Upper lobe of left lung (tissue), 6 donors: ENCODE results near the gene CHADL. TPM values are rescaled to one million over a fixed set of nuclear protein-coding genes. Genes with fewer than 3 reads are reported as not detected.

ENCODE experiments used
- ATAC-seq, 2 donors: fragments of 200-7000 bp; cut with Tn5 transposase; one replicate each; pipeline ENCODE4 v1.9.1; 2022; ENCODE audit warnings: mild to moderate bottlenecking in 2 of 2, moderate library complexity in 2 of 2; ENCODE audit not compliant: low FRiP score in 2 of 2
- DNase-seq, 2 donors: peaks; one replicate each; pipeline ENCODE4 v3.0.0-alpha.2; 2019 to 2020
- H3K27ac ChIP-seq, 4 donors: fragments of 200-600 bp; sonication (generic); one replicate each; pipeline ENCODE4 v1.5.1; 2016 to 2019
- H3K27me3 ChIP-seq, 4 donors: fragments of 200-600 bp; sonication (generic); one replicate each; pipeline ENCODE4 v1.5.1; 2017 to 2019
- H3K36me3 ChIP-seq, 4 donors: fragments of 200-600 bp; sonication (generic); one replicate each; pipeline ENCODE4 v1.5.1; 2016 to 2019
- H3K4me1 ChIP-seq, 4 donors: fragments of 200-600 bp; sonication (generic); one replicate each; pipeline ENCODE4 v1.5.1; 2018 to 2019
- H3K4me3 ChIP-seq, 4 donors: fragments of 200-600 bp; sonication (generic); one replicate each; pipeline ENCODE4 v1.5.1; 2017 to 2019; ENCODE audit warnings: mild to moderate bottlenecking in 2 of 4, moderate library complexity in 1 of 4
- H3K9me3 ChIP-seq, 4 donors: fragments of 200-600 bp; sonication (generic); one replicate each; pipeline ENCODE4 v1.5.1; 2018 to 2019
- EP300 ChIP-seq, 4 donors: sonication (generic); formaldehyde crosslinking; IDR thresholded peaks; one replicate each; pipeline ENCODE4 v1.5.1; 2017; ENCODE audit warnings: antibody characterized with exemption in 4 of 4, control low read depth in 2 of 4
- POLR2A ChIP-seq, 4 donors: fragments of 450-650 bp; IDR thresholded peaks; one replicate each; pipeline ENCODE4 v1.5.1; 2016 to 2017; ENCODE audit warnings: antibody characterized with exemption in 4 of 4, mild to moderate bottlenecking in 2 of 4
- POLR2AphosphoS5 ChIP-seq, 2 donors: sonication (generic); formaldehyde crosslinking; IDR thresholded peaks; one replicate each; pipeline ENCODE4 v1.5.1; 2017; ENCODE audit warnings: antibody characterized with exemption in 2 of 2
- WGBS, 2 donors: methylation state at CpG; one replicate each; pipeline ENCODE4 v1.1.5; 2017 to 2018; 5-methylcytosine and 5-hydroxymethylcytosine counted together
- total RNA-seq, 6 donors: library from RNA; depleted of rRNA in 4 of 6; stranded (reverse); fragments of >200 nt in 4 of 6; gene quantifications; one replicate each; pipeline versions ENCODE4 v1.1.0 to v1.2.1, GENCODE V29; 2016 to 2021
- TF ChIP-seq, protein P1 (sequence below), 6 experiments: fragments of 450-650 bp in 4 of 6; fragments of 200-600 bp in 2 of 6; sonication (generic) in 2 of 6; IDR thresholded peaks; one replicate each; pipeline ENCODE4 v1.5.1; 2016 to 2019; ENCODE audit warnings: antibody characterized with exemption in 6 of 6
- donor health status: DM: no; HTN: no; CAD: no; lungs with moderate emphysema.
- donor health status: DM: no; HTN: yes; CAD: no; lungs with severe emphysema.

The CHADL gene
- total RNA-seq, 6 donors from 2014 or later, result 2.0 to 12.6 (median 4.4) TPM

DNA sequence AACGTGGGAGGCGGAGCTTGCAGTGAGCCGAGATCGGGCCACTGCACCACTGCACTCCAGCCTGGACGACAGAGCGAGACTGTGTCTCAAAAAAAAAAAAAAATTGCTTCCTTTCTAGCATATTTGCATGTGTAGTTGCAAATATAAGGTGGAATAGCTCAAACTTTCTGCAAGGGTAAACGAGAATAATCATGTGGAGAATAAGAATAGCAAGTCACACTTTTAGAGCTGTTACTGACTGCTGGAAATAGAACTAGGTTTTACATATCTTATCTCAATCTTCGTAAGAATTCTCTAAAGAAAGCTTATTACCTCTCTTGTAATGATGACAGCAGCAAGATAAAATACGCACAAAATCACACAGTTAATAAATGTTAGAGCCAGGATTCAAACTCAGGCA, 34.0 kb downstream of the CHADL start:
- Histone ChIP-seq H3K4me1 (peaks cover 8 to 20% (median 12%) of the 10 kb centered on the region in 4 donors), H3K27ac (no peak overlapping the region), H3K9me3 (no peaks in the 10 kb centered on the region), H3K36me3 (peaks cover 0 to 31% (median 16%) of the 10 kb centered on the region in 4 donors), H3K27me3 (no peaks in the 10 kb centered on the region), H3K4me3 (no peak overlapping the region)
- TF ChIP-seq POLR2AphosphoS5 (IDR thresholded peaks at IDR 0.05), result no peak
- no peak for TF ChIP-seq EP300 (IDR thresholded peaks at IDR 0.05)
- TF ChIP-seq POLR2A (IDR thresholded peaks at IDR 0.05), result no peak
- TF ChIP-seq, protein P1, sequence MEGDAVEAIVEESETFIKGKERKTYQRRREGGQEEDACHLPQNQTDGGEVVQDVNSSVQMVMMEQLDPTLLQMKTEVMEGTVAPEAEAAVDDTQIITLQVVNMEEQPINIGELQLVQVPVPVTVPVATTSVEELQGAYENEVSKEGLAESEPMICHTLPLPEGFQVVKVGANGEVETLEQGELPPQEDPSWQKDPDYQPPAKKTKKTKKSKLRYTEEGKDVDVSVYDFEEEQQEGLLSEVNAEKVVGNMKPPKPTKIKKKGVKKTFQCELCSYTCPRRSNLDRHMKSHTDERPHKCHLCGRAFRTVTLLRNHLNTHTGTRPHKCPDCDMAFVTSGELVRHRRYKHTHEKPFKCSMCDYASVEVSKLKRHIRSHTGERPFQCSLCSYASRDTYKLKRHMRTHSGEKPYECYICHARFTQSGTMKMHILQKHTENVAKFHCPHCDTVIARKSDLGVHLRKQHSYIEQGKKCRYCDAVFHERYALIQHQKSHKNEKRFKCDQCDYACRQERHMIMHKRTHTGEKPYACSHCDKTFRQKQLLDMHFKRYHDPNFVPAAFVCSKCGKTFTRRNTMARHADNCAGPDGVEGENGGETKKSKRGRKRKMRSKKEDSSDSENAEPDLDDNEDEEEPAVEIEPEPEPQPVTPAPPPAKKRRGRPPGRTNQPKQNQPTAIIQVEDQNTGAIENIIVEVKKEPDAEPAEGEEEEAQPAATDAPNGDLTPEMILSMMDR (IDR thresholded peaks at IDR 0.05), result no peak
- ATAC-seq, result no peak
- WGBS, 2 donors, result 94 to 95% methylated on average over 9 of the region's 9 CpGs
- no peak for DNase-seq

DNA sequence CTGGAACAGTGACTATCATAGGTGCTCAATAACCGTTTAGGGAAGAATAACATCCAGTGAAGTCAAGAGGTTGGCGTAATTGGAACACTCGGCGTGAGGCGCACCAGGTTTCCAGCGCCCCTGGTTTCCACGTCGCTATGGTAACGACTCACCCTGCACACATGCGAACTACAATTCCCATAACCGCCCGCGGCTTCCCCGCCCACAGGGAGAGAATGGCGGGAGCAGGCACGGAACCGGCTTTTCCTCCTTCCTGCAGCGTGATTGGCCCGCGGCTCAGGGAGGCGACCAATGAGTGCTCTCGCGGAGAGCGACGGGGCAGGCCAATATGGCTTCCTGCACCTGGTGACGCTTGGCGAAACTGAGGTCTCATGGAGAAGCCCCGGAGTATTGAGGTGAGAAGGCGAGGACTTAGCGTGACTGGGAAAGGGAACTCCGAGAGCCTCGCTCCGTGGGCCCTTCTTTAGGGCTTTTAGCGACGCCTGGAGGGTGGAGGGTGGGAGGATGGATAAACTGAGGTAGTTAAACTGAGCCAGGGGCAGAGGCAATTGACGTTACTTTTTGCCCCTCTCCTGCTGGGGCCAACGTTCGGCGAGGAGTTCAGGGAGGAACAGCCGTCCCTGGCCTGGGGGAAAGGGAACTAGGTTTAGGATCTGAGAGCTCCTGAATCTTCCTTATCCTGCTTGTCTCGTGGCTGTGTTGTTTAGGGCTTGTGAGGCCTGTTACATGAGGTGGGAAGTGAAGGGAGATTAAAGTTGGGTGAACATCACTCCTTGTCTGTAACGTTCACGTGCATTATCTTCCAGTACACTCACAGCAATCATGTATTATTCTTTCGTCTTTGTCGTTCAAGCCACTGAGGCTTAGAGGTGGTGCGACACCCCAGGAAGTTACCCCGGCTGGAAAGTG, 35.5 kb downstream of the CHADL start, which contains the start of gene L3MBTL2:
L3MBTL2 (plus strand) TSS at position 321 of the 909 bp plus-strand sequence; CDS start at position 372, 51 bp downstream.
- peak within 1 kb of the TSS; percentile 62 to 78 (median 72) for H3K4me3 ChIP-seq
- no peaks in the 10 kb centered on the region for H3K9me3 ChIP-seq
- DNase-seq (peak; percentile 96 to 99), ATAC-seq (peak; percentile 98 to 100)
- no peaks in the 10 kb centered on the region for H3K27me3 ChIP-seq
- peaks cover 0 to 21% (median 6%) of the 10 kb centered on the region in 4 donors for H3K36me3 ChIP-seq
- TF ChIP-seq, protein P1 (IDR thresholded peaks at IDR 0.05), result no peak
- TF ChIP-seq POLR2AphosphoS5 (IDR thresholded peaks at IDR 0.05) (peak in 1 of 2 donors; percentile 70), POLR2A (IDR thresholded peaks at IDR 0.05) (peak in 2 of 4 donors; percentile 40 to 64)
- H3K27ac ChIP-seq, result peak within 1 kb of the TSS; percentile 60 to 84 (median 78)
- H3K4me1 ChIP-seq, result peaks cover 8 to 20% (median 12%) of the 10 kb centered on the region in 4 donors
- WGBS, 2 donors, result 1 to 2% methylated on average over 27 to 47 of the region's 47 CpGs

DNA sequence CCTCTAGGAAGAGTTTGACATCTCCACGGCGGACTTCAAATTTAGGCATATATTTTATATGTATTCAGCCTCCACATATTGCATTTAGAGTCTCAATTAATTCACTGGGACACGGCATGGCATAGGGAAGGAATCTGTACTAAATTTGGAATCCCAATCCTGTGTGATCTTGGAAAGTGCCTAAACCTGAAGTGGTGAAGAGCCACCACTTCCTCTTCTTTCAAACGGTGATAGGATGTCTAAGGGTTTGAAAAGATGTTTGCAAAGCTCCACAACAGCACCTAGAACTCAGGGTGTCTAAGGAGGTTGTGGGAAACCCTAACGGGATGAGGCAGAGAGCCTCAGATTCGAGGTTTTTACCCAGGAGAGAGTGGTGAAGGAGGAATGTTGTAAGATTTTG, 36.7 kb downstream of the CHADL start:
- peaks cover 0 to 9% (median 0%) of the 10 kb centered on the region in 4 donors for H3K36me3 ChIP-seq
- H3K4me3 ChIP-seq, result no peak overlapping the region
- no peak for DNase-seq
- no peak overlapping the region for H3K27ac ChIP-seq
- no peaks in the 10 kb centered on the region for H3K27me3 ChIP-seq
- WGBS, 2 donors, result 66 to 67% methylated on average over 6 of the region's 6 CpGs
- peaks cover 8 to 20% (median 12%) of the 10 kb centered on the region in 4 donors for H3K4me1 ChIP-seq
- no peak for TF ChIP-seq POLR2A (IDR thresholded peaks at IDR 0.05)
- no peak for ATAC-seq
- no peaks in the 10 kb centered on the region for H3K9me3 ChIP-seq

DNA sequence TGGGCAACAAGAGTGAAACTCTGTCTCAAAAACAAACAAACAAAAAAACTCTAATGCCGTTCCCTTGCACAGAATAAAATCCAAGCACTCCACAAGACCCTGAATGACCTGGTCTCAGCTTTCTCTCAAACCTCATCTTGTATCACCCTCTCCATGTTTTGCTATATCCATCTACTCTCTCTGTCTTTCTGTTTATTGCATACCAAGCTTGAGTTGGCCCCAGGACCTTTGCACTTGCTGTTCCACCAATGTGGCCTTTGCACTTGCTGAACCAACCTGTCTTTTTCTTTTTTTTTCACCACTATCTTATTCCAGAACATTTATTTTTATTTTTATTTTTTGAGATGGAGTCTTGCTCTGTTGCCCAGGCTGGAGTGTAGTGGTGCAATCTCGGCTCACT, 37.6 kb downstream of the CHADL start:
- TF ChIP-seq EP300 (IDR thresholded peaks at IDR 0.05) (no peak), POLR2AphosphoS5 (IDR thresholded peaks at IDR 0.05) (no peak), POLR2A (IDR thresholded peaks at IDR 0.05) (no peak)
- TF ChIP-seq, protein P1 (IDR thresholded peaks at IDR 0.05), result no peak
- Histone ChIP-seq H3K36me3 (peaks cover 0 to 5% (median 0%) of the 10 kb centered on the region in 4 donors), H3K4me1 (peaks cover 12 to 28% (median 18%) of the 10 kb centered on the region in 4 donors), H3K4me3 (no peak overlapping the region), H3K9me3 (no peaks in the 10 kb centered on the region), H3K27ac (no peak overlapping the region), H3K27me3 (no peaks in the 10 kb centered on the region)
- WGBS, 2 donors, result 88 to 93% methylated on average over 2 of the region's 2 CpGs
- no peak for DNase-seq
- no peak for ATAC-seq

DNA sequence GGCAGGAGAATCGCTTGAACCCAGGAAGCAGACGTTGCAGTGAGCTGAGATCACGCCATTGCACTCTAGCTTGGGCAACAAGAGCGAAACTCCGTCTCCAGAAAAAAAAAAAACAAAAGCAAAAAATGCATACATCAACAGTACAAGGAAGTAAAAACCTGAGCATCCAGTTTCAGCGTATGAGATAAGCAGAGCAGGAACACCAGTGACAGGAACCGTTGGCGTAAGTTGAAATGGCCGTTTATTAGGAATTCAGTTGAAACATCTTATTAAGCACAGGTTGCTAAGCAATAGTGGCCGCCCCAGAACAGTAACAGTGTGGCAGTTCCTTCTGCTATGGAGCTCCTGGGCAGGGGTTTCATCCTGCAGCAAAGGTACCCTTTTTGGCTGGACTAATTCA, 39.6 kb downstream of the CHADL start:
- WGBS, 2 donors, result 48 to 49% methylated on average over 10 of the region's 10 CpGs
- ATAC-seq (no peak), DNase-seq (no peak)
- Histone ChIP-seq H3K27ac (no peak overlapping the region), H3K4me1 (peaks cover 12 to 35% (median 24%) of the 10 kb centered on the region in 4 donors), H3K36me3 (no peaks in the 10 kb centered on the region), H3K27me3 (no peaks in the 10 kb centered on the region), H3K9me3 (no peaks in the 10 kb centered on the region), H3K4me3 (no peak overlapping the region)
- TF ChIP-seq POLR2AphosphoS5 (IDR thresholded peaks at IDR 0.05) (no peak), EP300 (IDR thresholded peaks at IDR 0.05) (no peak), POLR2A (IDR thresholded peaks at IDR 0.05) (no peak)
- TF ChIP-seq, protein P1 (IDR thresholded peaks at IDR 0.05), result no peak
